Measurements from ENCODE around the gene UNC93A.
"Not testable (repeated sequence)": the region's sequence is repeated elsewhere in the genome, so short reads cannot be mapped to it uniquely, and the experiment has no call there.

Gene UNC93A

GRCh38 chr6:167290786-167291622 lies at the start of gene UNC93A:
TSS of gene UNC93A (plus strand) at chr6:167291315. CDS start at chr6:167291490, 175 bp downstream.
- DNase-seq (ENCODE audit: low read depth), result no peak

DNA sequence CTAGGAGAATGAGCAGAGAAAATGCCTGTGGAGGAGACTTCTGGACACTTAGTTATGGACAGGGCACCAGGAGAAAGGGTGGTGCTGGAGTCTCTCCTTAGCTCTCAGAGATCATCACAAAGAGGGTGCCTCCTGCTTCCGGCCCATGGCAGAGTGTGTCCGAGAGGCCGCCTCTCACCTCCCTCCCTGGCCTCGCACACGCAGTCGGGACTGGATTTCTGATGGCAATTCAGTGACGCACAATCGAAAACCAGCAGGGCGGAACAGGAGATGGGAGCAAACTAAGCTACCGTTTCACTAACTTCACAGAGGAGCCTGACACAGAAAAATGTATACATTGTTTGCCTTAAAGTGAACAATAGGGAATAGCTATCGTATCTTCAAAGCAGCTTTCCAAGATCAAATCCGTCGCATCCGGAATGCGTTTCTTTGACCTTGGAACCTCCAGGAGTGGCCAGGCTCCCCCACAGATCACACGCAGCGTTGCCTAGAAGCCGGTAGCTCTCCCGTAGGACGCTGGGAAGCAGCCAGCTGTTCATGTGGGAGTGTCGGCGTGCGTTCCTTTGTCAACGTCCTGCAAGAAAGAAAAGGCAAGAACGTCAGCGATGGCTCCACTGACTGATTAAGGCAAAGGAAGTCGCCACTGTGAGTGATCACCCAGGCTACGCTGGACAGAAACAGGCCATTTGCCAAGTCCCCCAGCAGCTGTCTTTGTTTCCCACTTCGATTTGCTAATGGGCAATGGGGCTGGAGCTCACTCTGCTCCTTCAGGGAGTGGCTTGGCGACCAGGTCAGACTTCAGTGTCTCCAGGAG lies 49.6 kb upstream of the UNC93A start:
- not testable (repeated sequence) for DNase-seq (ENCODE audit: low read depth)

- DNase-seq (ENCODE audit: low read depth), result not testable (repeated sequence)
Observed at GRCh38 chr6:167242135-167242506, 49.0 kb upstream of the UNC93A start.

DNA sequence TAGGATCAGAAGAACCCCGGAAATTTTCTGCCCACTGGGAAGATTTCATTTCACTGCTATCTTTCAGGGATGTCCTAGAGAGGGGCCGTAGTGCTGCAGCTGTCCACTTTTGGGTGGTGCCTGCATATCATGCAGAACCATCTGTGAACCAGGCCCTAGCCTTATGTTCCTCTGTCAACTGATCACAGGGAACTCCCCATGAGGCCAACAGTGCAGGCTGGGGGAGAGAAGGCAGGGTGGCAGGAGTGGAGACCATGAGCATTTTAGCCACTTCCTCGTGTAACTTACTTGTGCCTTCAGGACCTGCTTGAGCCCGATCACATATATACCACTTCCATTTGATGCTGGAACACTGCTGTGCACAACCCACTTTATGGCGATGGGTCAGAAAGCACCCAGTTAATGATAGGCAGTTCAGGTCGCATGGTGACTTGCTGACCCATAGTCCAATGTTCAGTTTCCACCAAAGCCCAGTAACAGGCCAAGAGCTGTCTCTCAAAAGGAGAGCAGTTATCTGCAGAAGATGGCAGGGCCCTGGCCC lies 48.5 kb upstream of the UNC93A start:
- not testable (repeated sequence) for DNase-seq (ENCODE audit: low read depth)

- no peak for DNase-seq (ENCODE audit: low read depth)
Observed at GRCh38 chr6:167244064-167244960, 46.8 kb upstream of the UNC93A start.

GRCh38 chr6:167244991-167245390 lies 46.1 kb upstream of the UNC93A start:
- DNase-seq (ENCODE audit: low read depth), result no peak

- DNase-seq (ENCODE audit: low read depth), result no peak
Observed at GRCh38 chr6:167245591-167245990, 45.5 kb upstream of the UNC93A start.

GRCh38 chr6:167247814-167248595 lies 43.1 kb upstream of the UNC93A start:
- no peak for DNase-seq (ENCODE audit: low read depth)

DNA sequence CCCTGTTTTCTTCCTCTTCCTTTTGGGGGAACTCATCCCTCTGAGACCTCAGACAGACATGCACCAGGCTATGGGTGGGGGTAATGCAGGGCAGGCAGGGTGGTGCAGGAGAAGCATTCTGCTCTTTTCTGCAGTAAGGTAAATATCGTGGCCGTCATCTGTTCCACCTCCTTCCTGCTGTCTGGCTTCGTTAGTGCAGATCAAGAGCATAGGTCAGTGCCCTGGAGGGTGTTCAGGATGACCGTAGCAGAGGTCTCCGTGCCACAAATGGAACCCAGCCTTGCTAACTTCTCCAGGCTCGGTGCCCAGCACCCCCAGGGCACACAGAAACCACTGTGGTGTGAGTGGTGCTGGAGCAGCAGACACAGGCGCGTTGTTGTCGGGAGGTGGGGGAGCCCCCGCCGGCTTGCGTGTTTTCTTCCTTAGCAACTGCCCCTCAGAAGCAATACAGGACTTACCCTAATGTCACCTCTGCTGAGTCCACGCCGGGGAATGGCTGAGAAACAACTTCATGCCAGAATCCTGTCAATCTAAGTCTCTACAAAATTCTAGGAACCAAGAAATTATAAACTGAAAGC lies 42.1 kb upstream of the UNC93A start:
- not testable (repeated sequence) for DNase-seq (ENCODE audit: low read depth)

- DNase-seq (ENCODE audit: low read depth), result no peak
Observed at GRCh38 chr6:167252271-167252670, 38.8 kb upstream of the UNC93A start.

- DNase-seq (ENCODE audit: low read depth), result no peak
Observed at GRCh38 chr6:167255918-167256553, 35.1 kb upstream of the UNC93A start.

DNA sequence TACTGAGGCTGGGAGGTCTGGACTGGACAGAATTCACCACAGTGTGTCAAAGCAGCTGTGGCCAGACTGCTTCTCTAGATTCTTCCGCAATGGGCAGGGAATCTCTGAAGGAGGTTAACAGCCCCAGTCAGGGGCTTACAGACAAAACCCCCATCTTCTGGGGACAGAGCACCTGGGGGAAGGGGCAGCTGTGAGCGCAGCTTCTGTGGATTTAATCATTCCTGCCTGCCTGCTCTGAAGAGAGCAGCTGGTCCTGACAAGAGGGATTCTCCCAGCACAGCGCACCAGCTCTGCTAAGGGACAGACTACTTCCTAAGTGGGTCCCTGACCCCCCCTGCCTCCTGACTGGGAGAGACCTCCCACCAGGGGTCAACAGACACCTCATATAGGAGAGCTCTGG lies 32.5 kb upstream of the UNC93A start:
- DNase-seq (ENCODE audit: low read depth), result no peak

DNA sequence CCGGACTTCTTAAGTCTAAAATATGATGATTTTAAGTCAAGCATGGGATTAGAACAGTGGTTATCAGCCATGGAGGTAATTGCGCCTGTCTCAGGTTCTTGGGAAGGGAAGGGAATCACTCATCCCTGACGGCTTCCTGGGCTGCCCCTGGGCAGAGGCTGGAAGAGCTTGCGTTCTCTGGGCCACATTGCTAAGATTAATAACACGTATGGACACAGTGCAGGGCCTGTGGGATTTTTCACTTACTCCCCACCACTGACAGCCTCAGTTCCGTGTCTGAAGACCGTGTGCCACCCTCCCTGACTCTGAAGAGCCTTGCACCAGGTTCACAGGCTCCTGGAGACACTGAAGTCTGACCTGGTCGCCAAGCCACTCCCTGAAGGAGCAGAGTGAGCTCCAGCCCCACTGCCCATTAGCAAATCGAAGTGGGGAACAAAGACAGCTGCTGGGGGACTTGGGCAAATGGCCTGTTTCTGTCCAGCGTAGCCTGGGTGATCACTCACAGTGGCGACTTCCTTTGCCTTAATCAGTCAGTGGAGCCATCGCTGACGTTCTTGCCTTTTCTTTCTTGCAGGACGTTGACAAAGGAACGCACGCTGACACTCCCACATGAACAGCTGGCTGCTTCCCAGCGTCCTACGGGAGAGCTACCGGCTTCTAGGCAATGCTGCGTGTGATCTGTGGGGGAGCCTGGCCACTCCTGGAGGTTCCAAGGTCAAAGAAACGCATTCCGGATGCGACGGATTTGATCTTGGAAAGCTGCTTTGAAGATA lies 24.9 kb upstream of the UNC93A start:
- not testable (repeated sequence) for DNase-seq (ENCODE audit: low read depth)

GRCh38 chr6:167266830-167267555 lies 24.1 kb upstream of the UNC93A start:
- no peak for DNase-seq (ENCODE audit: low read depth)

GRCh38 chr6:167267556-167267898 lies 23.6 kb upstream of the UNC93A start:
- DNase-seq (ENCODE audit: low read depth), result not testable (repeated sequence)

GRCh38 chr6:167267921-167268401 lies 23.2 kb upstream of the UNC93A start:
- no peak for DNase-seq (ENCODE audit: low read depth)

GRCh38 chr6:167268683-167269280 lies 22.3 kb upstream of the UNC93A start:
- DNase-seq (ENCODE audit: low read depth), result no peak
